ENCODE measurements around the gene PIP5K1B. TPM values are rescaled to one million over a fixed set of nuclear protein-coding genes. Genes with fewer than 3 reads are reported as not detected.

Gene PIP5K1B
- total RNA-seq, 1 experiment from 2014 or later = 5.2 TPM

- TF ChIP-seq ZNF671 (CRISPR knock-in tag; IDR thresholded peaks at IDR 0.05) (no peak), PRDM15 (CRISPR knock-in tag; IDR thresholded peaks at IDR 0.05) (no peak)
These were observed 55.8 kb downstream of the PIP5K1B start (continued) for GRCh38 chr9:68760674-68761333.

GRCh38 chr9:68762570-68762969, 57.5 kb downstream of the PIP5K1B start:
- CTCF ChIA-PET = no interaction called here
- peaks cover 22% of the 10 kb centered on the region for H3K9me3 Mint-ChIP-seq

GRCh38 chr9:68763104-68763503, 58.1 kb downstream of the PIP5K1B start:
- no peak for DNase-seq (ENCODE audit: low spot score)
- Mint-ChIP-seq H3K4me1 (peaks cover 5% of the 10 kb centered on the region; the same call in 1 of the 2 replicates), H3K36me3 (peaks cover 7% of the 10 kb centered on the region; the same call in 1 of the 2 replicates), H3K27me3 (ENCODE audit: low read depth) (no peaks in the 10 kb centered on the region), H3K4me3 (no peak overlapping the region), H3K27ac (no peak overlapping the region), H3K9me3 (peaks cover 17% of the 10 kb centered on the region)
- ChIA-PET CTCF (no interaction called here), POLR2A (no interaction called here)
- TF ChIP-seq ARID4B (CRISPR knock-in tag; IDR thresholded peaks at IDR 0.05; ENCODE audit: borderline replicate concordance) (no peak), MXD4 (CRISPR knock-in tag; IDR thresholded peaks at IDR 0.05; ENCODE audit: borderline replicate concordance) (no peak)
- no peak for ATAC-seq

More at GRCh38 chr9:68762570-68762969, 57.5 kb downstream of the PIP5K1B start:
- DNase-seq (ENCODE audit: low spot score) (no peak), ATAC-seq (no peak)
- peaks cover 9% of the 10 kb centered on the region; the same call in 1 of the 2 replicates for H3K36me3 Mint-ChIP-seq
- H3K4me3 Mint-ChIP-seq = no peak overlapping the region
- H3K27me3 Mint-ChIP-seq (ENCODE audit: low read depth) = no peaks in the 10 kb centered on the region
- no peak overlapping the region for H3K27ac Mint-ChIP-seq
- peaks cover 9% of the 10 kb centered on the region; the same call in 1 of the 2 replicates for H3K4me1 Mint-ChIP-seq
- POLR2A ChIA-PET = no interaction called here
- TF ChIP-seq, protein P1, sequence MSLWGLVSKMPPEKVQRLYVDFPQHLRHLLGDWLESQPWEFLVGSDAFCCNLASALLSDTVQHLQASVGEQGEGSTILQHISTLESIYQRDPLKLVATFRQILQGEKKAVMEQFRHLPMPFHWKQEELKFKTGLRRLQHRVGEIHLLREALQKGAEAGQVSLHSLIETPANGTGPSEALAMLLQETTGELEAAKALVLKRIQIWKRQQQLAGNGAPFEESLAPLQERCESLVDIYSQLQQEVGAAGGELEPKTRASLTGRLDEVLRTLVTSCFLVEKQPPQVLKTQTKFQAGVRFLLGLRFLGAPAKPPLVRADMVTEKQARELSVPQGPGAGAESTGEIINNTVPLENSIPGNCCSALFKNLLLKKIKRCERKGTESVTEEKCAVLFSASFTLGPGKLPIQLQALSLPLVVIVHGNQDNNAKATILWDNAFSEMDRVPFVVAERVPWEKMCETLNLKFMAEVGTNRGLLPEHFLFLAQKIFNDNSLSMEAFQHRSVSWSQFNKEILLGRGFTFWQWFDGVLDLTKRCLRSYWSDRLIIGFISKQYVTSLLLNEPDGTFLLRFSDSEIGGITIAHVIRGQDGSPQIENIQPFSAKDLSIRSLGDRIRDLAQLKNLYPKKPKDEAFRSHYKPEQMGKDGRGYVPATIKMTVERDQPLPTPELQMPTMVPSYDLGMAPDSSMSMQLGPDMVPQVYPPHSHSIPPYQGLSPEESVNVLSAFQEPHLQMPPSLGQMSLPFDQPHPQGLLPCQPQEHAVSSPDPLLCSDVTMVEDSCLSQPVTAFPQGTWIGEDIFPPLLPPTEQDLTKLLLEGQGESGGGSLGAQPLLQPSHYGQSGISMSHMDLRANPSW (CRISPR knock-in tag; conservative IDR thresholded peaks at IDR 0.05; ENCODE audit: low read depth) = no peak
- no peak for TF ChIP-seq ZBTB21 (CRISPR knock-in tag; IDR thresholded peaks at IDR 0.05; ENCODE audit: borderline replicate concordance)
- TF ChIP-seq GRHL2 (CRISPR knock-in tag; IDR thresholded peaks at IDR 0.05; ENCODE audit: insufficient replicate concordance, severe bottlenecking) = no peak
- TF ChIP-seq FOXJ3 (CRISPR knock-in tag; IDR thresholded peaks at IDR 0.05; ENCODE audit: borderline replicate concordance) = no peak
- TF ChIP-seq, protein P2, sequence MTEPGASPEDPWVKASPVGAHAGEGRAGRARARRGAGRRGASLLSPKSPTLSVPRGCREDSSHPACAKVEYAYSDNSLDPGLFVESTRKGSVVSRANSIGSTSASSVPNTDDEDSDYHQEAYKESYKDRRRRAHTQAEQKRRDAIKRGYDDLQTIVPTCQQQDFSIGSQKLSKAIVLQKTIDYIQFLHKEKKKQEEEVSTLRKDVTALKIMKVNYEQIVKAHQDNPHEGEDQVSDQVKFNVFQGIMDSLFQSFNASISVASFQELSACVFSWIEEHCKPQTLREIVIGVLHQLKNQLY (CRISPR knock-in tag; IDR thresholded peaks at IDR 0.05) = no peak
- no peak for TF ChIP-seq ETV6 (CRISPR knock-in tag; IDR thresholded peaks at IDR 0.05)
- TF ChIP-seq, protein P3, sequence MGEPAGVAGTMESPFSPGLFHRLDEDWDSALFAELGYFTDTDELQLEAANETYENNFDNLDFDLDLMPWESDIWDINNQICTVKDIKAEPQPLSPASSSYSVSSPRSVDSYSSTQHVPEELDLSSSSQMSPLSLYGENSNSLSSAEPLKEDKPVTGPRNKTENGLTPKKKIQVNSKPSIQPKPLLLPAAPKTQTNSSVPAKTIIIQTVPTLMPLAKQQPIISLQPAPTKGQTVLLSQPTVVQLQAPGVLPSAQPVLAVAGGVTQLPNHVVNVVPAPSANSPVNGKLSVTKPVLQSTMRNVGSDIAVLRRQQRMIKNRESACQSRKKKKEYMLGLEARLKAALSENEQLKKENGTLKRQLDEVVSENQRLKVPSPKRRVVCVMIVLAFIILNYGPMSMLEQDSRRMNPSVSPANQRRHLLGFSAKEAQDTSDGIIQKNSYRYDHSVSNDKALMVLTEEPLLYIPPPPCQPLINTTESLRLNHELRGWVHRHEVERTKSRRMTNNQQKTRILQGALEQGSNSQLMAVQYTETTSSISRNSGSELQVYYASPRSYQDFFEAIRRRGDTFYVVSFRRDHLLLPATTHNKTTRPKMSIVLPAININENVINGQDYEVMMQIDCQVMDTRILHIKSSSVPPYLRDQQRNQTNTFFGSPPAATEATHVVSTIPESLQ (CRISPR knock-in tag; IDR thresholded peaks at IDR 0.05) = no peak
- no peak for TF ChIP-seq FOXK1 (CRISPR knock-in tag; IDR thresholded peaks at IDR 0.05)
- TF ChIP-seq ZNF671 (CRISPR knock-in tag; IDR thresholded peaks at IDR 0.05) = no peak

Measured in WTC11 (cell line).